A673 (cell line): Measurements from ENCODE around the gene DSCAML1.

ENCODE experiments used
- EZH2 ChIP-seq: fragments of 200-600 bp; sonication (generic); IDR thresholded peaks from 2 replicates; pipeline ENCODE4 v1.6.1; 2017; ENCODE audit warnings: borderline replicate concordance, low read depth, mild to moderate bottlenecking, mixed read lengths, antibody characterized with exemption, low read length; ENCODE audit not compliant: poor library complexity, severe bottlenecking
- TF ChIP-seq, protein P1 (sequence below): fragments of 300-800, 200-600 bp; sonication (generic); conservative IDR thresholded peaks from 2 replicates; pipeline ENCODE4 v1.5.1; 2017; ENCODE audit warnings: low read depth, mild to moderate bottlenecking, antibody characterized with exemption, low read length, moderate library complexity, mixed read lengths

DNA sequence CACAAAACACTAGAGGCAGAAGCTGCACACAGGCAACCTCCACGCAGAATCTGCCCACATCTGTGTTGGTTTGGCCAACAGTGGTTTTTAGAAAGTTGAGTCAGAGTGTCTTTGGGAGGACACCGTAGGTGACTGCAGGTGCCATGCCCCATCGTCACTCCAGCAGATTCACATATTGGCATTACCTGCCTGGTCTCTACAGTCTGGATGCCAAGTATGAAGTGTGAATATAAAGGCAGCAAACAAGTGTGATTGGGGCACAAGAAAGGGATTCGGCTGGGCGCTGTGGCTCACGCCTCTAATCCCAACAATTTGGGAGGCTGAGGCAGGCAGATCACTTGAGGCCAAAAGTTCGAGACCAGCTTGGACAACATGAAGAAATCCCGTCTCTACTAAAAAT, 38.6 kb upstream of the DSCAML1 start:
- TF ChIP-seq, protein P1, sequence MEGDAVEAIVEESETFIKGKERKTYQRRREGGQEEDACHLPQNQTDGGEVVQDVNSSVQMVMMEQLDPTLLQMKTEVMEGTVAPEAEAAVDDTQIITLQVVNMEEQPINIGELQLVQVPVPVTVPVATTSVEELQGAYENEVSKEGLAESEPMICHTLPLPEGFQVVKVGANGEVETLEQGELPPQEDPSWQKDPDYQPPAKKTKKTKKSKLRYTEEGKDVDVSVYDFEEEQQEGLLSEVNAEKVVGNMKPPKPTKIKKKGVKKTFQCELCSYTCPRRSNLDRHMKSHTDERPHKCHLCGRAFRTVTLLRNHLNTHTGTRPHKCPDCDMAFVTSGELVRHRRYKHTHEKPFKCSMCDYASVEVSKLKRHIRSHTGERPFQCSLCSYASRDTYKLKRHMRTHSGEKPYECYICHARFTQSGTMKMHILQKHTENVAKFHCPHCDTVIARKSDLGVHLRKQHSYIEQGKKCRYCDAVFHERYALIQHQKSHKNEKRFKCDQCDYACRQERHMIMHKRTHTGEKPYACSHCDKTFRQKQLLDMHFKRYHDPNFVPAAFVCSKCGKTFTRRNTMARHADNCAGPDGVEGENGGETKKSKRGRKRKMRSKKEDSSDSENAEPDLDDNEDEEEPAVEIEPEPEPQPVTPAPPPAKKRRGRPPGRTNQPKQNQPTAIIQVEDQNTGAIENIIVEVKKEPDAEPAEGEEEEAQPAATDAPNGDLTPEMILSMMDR = no peak
- TF ChIP-seq EZH2 = no peak
